ENCODE measurements around the gene RHNO1. TPM values are rescaled to one million over a fixed set of nuclear protein-coding genes. Genes with fewer than 3 reads are reported as not detected.

RHNO1 gene
- total RNA-seq, 1 experiment from 2014 or later: 60.9 TPM

Other genes with a start within 250 kb of the RHNO1 start
- gene FKBP4, start 82.3 kb upstream of the RHNO1 start, total RNA-seq (2014; rRNA removed; shearing (Covaris generic)): 112 and 116 TPM in 2 replicates
- 25.8 and 28.6 TPM in 2 replicates for gene ITFG2, start 64.6 kb upstream of the RHNO1 start, total RNA-seq (2014; rRNA removed; shearing (Covaris generic))
- gene NRIP2, start 42.2 kb upstream of the RHNO1 start, total RNA-seq (2014; rRNA removed; shearing (Covaris generic)): 1.7 and 1.8 TPM in 2 replicates
- 0.20 TPM in 1 of 2 replicates, not detected in the other for gene TEX52, start 20.2 kb upstream of the RHNO1 start, total RNA-seq (2014; rRNA removed; shearing (Covaris generic))
- 107 and 111 TPM in 2 replicates for gene FOXM1, start within 50 bp of the RHNO1 start, total RNA-seq (2014; rRNA removed; shearing (Covaris generic))
- gene TULP3, start 13.7 kb downstream of the RHNO1 start, total RNA-seq (2014; rRNA removed; shearing (Covaris generic)): 40.4 and 45.2 TPM in 2 replicates
- 58.2 and 59.0 TPM in 2 replicates for gene TEAD4, start 82.2 kb downstream of the RHNO1 start, total RNA-seq (2014; rRNA removed; shearing (Covaris generic))
- gene TSPAN9, start 200.2 kb downstream of the RHNO1 start, total RNA-seq (2014; rRNA removed; shearing (Covaris generic)): 194 and 210 TPM in 2 replicates